Nucleus accumbens (tissue), 56 donors: ENCODE data around the gene KSR1.
A peak's percentile ranks its signal among the peaks of the same experiment; 100 is the strongest.
"Not testable (repeated sequence)": the region's sequence is repeated elsewhere in the genome, so short reads cannot be mapped to it uniquely, and the experiment has no call there.

ENCODE experiments used
- DNase-seq, 56 donors: peaks; one replicate each; lab custom pipeline; 2025; lab: John Stamatoyannopoulos, UW

Gene KSR1

GRCh38 chr17:27621942-27622559, 165.8 kb downstream of the KSR1 start:
- no peak for DNase-seq

GRCh38 chr17:27622986-27623385, 166.7 kb downstream of the KSR1 start:
- peak in 22 of 56 donors; percentile 3 to 71 (median 26) for DNase-seq

GRCh38 chr17:27623614-27624013, 167.4 kb downstream of the KSR1 start:
- DNase-seq: no peak

GRCh38 chr17:27624539-27624938, 168.3 kb downstream of the KSR1 start:
- no peak for DNase-seq

- no peak for DNase-seq
Measured at GRCh38 chr17:27625856-27626255, 169.6 kb downstream of the KSR1 start.

GRCh38 chr17:27627514-27627913, 171.3 kb downstream of the KSR1 start:
- no peak for DNase-seq

- no peak for DNase-seq
Measured at GRCh38 chr17:27628376-27628775, 172.1 kb downstream of the KSR1 start.

GRCh38 chr17:27629260-27629659, 173.0 kb downstream of the KSR1 start:
- DNase-seq: not testable (repeated sequence)

- DNase-seq: peak in 7 of 56 donors; percentile 3 to 20 (median 7)
Measured at GRCh38 chr17:27630607-27631410, 174.6 kb downstream of the KSR1 start, which contains the start of gene LGALS9. Gene LGALS9 (plus strand): TSS chr17:27631188. CDS start chr17:27631266, 78 bp downstream.

GRCh38 chr17:27631411-27631760, 175.1 kb downstream of the KSR1 start:
- DNase-seq: peak in 2 of 56 donors; percentile 9 to 19

- DNase-seq: no peak
Measured at GRCh38 chr17:27631897-27632725, 175.9 kb downstream of the KSR1 start.

- peak in 52 of 56 donors; percentile 8 to 78 (median 54) for DNase-seq
Measured at GRCh38 chr17:27632766-27633165, 176.5 kb downstream of the KSR1 start.

GRCh38 chr17:27633312-27634025, 177.2 kb downstream of the KSR1 start:
- DNase-seq: peak in 10 of 56 donors; percentile 3 to 32 (median 13)

- no peak for DNase-seq
Measured at GRCh38 chr17:27634026-27634335, 177.7 kb downstream of the KSR1 start.

- DNase-seq: no peak
Measured at GRCh38 chr17:27634776-27635175, 178.5 kb downstream of the KSR1 start.

GRCh38 chr17:27635275-27635823, 179.1 kb downstream of the KSR1 start:
- peak in 6 of 56 donors; percentile 3 to 50 (median 10) for DNase-seq

- DNase-seq: not testable (repeated sequence)
Measured at GRCh38 chr17:27636005-27636520, 179.8 kb downstream of the KSR1 start.

GRCh38 chr17:27637818-27638217, 181.6 kb downstream of the KSR1 start:
- DNase-seq: not testable (repeated sequence)

- DNase-seq: not testable (repeated sequence)
Measured at GRCh38 chr17:27638415-27638914, 182.2 kb downstream of the KSR1 start.

- no peak for DNase-seq
Measured at GRCh38 chr17:27640790-27641189, 184.5 kb downstream of the KSR1 start.
